ENCODE measurements around the gene ZCRB1. TPM values are rescaled to one million over a fixed set of nuclear protein-coding genes. Genes with fewer than 3 reads are reported as not detected.
"Not testable (repeated sequence)": the region's sequence is repeated elsewhere in the genome, so short reads cannot be mapped to it uniquely, and the experiment has no call there.

ZCRB1 gene
- total and polyA plus RNA-seq, 8 donors = 17.2 to 29.9 (median 26.7) TPM

- intact Hi-C loops (cut with DNase I) = no loop called here
- H3K27ac ChIP-seq = no peak overlapping the region
- 72 to 79% methylated on average over 2 of the region's 2 CpGs for WGBS, 2 donors
- no peaks in the 10 kb centered on the region for H3K9me3 ChIP-seq
- H3K36me3 ChIP-seq = no peaks in the 10 kb centered on the region
- H3K4me1 ChIP-seq = no peaks in the 10 kb centered on the region
- ATAC-seq (no peak), FAIRE-seq (no peak), DNase-seq (no peak)
- no peaks in the 10 kb centered on the region for H3K27me3 ChIP-seq
- no peak for TF ChIP-seq CTCF (IDR thresholded peaks at IDR 0.05)
- no peak overlapping the region for H3K4me3 ChIP-seq
Observed at GRCh38 chr12:42356344-42356743, 30.4 kb upstream of the ZCRB1 start.

GRCh38 chr12:42350021-42350407 lies 24.1 kb upstream of the ZCRB1 start:
- intact Hi-C loops (cut with DNase I); H3K4me3 ChIP-seq; H3K27ac ChIP-seq; H3K36me3 ChIP-seq; ATAC-seq; H3K4me1 ChIP-seq; H3K9me3 ChIP-seq; FAIRE-seq; H3K27me3 ChIP-seq: not testable (repeated sequence)
- 96 to 97% methylated on average over 28 to 34 of the region's 34 CpGs for WGBS, 2 donors
- DNase-seq = peak in 1 of 6 donors; percentile 64

- 87 to 94% methylated on average over 10 to 11 of the region's 16 CpGs for WGBS, 2 donors
- intact Hi-C loops (cut with DNase I); DNase-seq; H3K36me3 ChIP-seq; H3K27me3 ChIP-seq; H3K9me3 ChIP-seq; H3K4me3 ChIP-seq; ATAC-seq; FAIRE-seq; H3K4me1 ChIP-seq; H3K27ac ChIP-seq: not testable (repeated sequence)
Observed at GRCh38 chr12:42349119-42350020, 23.5 kb upstream of the ZCRB1 start.

GRCh38 chr12:42346403-42347002 lies 20.6 kb upstream of the ZCRB1 start:
- FAIRE-seq = no peak
- Histone ChIP-seq H3K4me3 (no peak overlapping the region), H3K36me3 (no peaks in the 10 kb centered on the region), H3K9me3 (no peaks in the 10 kb centered on the region), H3K27ac (no peak overlapping the region), H3K4me1 (no peaks in the 10 kb centered on the region), H3K27me3 (no peaks in the 10 kb centered on the region)
- ATAC-seq = no peak
- intact Hi-C loops (cut with DNase I) = no loop called here
- DNase-seq = no peak
- TF ChIP-seq CTCF (IDR thresholded peaks at IDR 0.05) = no peak
- WGBS, 2 donors = 98 to 100% methylated on average over 1 of the region's 1 CpG

- Histone ChIP-seq H3K27ac (no peak overlapping the region), H3K27me3 (no peaks in the 10 kb centered on the region), H3K4me1 (no peaks in the 10 kb centered on the region), H3K4me3 (no peak overlapping the region), H3K36me3 (no peaks in the 10 kb centered on the region), H3K9me3 (no peaks in the 10 kb centered on the region)
- DNase-seq (no peak), FAIRE-seq (no peak), ATAC-seq (no peak)
- TF ChIP-seq CTCF (IDR thresholded peaks at IDR 0.05) = no peak
- WGBS, 2 donors = 35 to 44% methylated on average over 3 of the region's 3 CpGs
- intact Hi-C loops (cut with DNase I) = no loop called here
Observed at GRCh38 chr12:42343721-42344120, 17.8 kb upstream of the ZCRB1 start.

- H3K4me1 ChIP-seq = no peaks in the 10 kb centered on the region
- DNase-seq (no peak), ATAC-seq (no peak), FAIRE-seq (no peak)
- no peaks in the 10 kb centered on the region for H3K9me3 ChIP-seq
- intact Hi-C loops (cut with DNase I) = no loop called here
- H3K27ac ChIP-seq = no peak overlapping the region
- H3K27me3 ChIP-seq = no peaks in the 10 kb centered on the region
- 57 to 86% methylated on average over 2 of the region's 2 CpGs for WGBS, 2 donors
- H3K36me3 ChIP-seq = no peaks in the 10 kb centered on the region
- H3K4me3 ChIP-seq = no peak overlapping the region
- TF ChIP-seq CTCF (IDR thresholded peaks at IDR 0.05) = no peak
Observed at GRCh38 chr12:42342028-42342427, 16.1 kb upstream of the ZCRB1 start.
